ENCODE results near the gene TBX6. TPM values are rescaled to one million over a fixed set of nuclear protein-coding genes. Genes with fewer than 3 reads are reported as not detected.

Gene TBX6
- total RNA-seq, 1 experiment from 2014 or later = 5.1 TPM

- peaks cover 3% of the 10 kb centered on the region; the same call in 1 of the 2 replicates for H3K27me3 Mint-ChIP-seq (ENCODE audit: low read depth)
- POLR2A ChIA-PET = no interaction called here
Measured at GRCh38 chr16:30060346-30060745, 31.4 kb downstream of the TBX6 start.

GRCh38 chr16:30054959-30055553 is 36.7 kb downstream of the TBX6 start:
- POLR2A ChIA-PET = interaction anchor here (0.6 to 1.1 kb wide), 4 partner anchors 8 to 82 kb away, joined by 3 to 4 read pairs (median 4); no protein-coding TSS in a partner anchor
- Mint-ChIP-seq H3K27ac (no peak overlapping the region), H3K36me3 (no peaks in the 10 kb centered on the region), H3K4me3 (peak overlapping the region; percentile 47), H3K9me3 (no peaks in the 10 kb centered on the region), H3K27me3 (ENCODE audit: low read depth) (peaks cover 31% of the 10 kb centered on the region), H3K4me1 (peaks cover 14% of the 10 kb centered on the region)
- CTCF ChIA-PET = interaction anchor here (0.6 to 6.8 kb wide), 46 partner anchors 8 to 1482 kb away, joined by 3 to 89 read pairs (median 4); partner anchors contain the start of genes ALDOA, ASPHD1, C16orf92 and CD2BP2
- TF ChIP-seq CTCF (IDR thresholded peaks at IDR 0.05) = peak; percentile 43; the same call in 1 of the 2 replicates
- TF ChIP-seq GABPB1 (CRISPR knock-in tag; IDR thresholded peaks at IDR 0.05) = 0 out of 2 replicates have a peak, but pooled peaks have one; percentile 0
- no peak for TF ChIP-seq MXD4 (CRISPR knock-in tag; IDR thresholded peaks at IDR 0.05; ENCODE audit: borderline replicate concordance)
- no peak for TF ChIP-seq JUN (CRISPR knock-in tag; IDR thresholded peaks at IDR 0.05)
- TF ChIP-seq PRDM15 (CRISPR knock-in tag; IDR thresholded peaks at IDR 0.05) = no peak
- peak; percentile 96 for ATAC-seq
- peak; percentile 84 for DNase-seq (ENCODE audit: low spot score)

More at GRCh38 chr16:30060346-30060745, 31.4 kb downstream of the TBX6 start:
- Mint-ChIP-seq H3K36me3 (no peaks in the 10 kb centered on the region), H3K27ac (no peak overlapping the region), H3K9me3 (no peaks in the 10 kb centered on the region), H3K4me1 (peaks cover 17% of the 10 kb centered on the region), H3K4me3 (no peak overlapping the region)
- DNase-seq (ENCODE audit: low spot score) (no peak), ATAC-seq (no peak)
- CTCF ChIA-PET = no interaction called here
- no peak for TF ChIP-seq ESRRA (CRISPR knock-in tag; IDR thresholded peaks at IDR 0.05; ENCODE audit: borderline replicate concordance)

- H3K9me3 Mint-ChIP-seq = no peaks in the 10 kb centered on the region
- CTCF ChIA-PET = interaction anchor here (0.6 to 6.8 kb wide), 40 partner anchors 10 to 1482 kb away, joined by 3 to 89 read pairs (median 4); partner anchors contain the start of genes ALDOA, ASPHD1, C16orf92 and CD2BP2
- POLR2A ChIA-PET = interaction anchor here (0.9 to 1.1 kb wide), 2 partner anchors 9 to 81 kb away, joined by 3 to 4 read pairs; no protein-coding TSS in a partner anchor
- ATAC-seq = no peak; the same call in 1 of the 2 replicates
- H3K36me3 Mint-ChIP-seq = no peaks in the 10 kb centered on the region
- peaks cover 14% of the 10 kb centered on the region for H3K4me1 Mint-ChIP-seq
- no peak for DNase-seq (ENCODE audit: low spot score)
- TF ChIP-seq RORB (CRISPR knock-in tag; IDR thresholded peaks at IDR 0.05) (no peak), GABPB1 (CRISPR knock-in tag; IDR thresholded peaks at IDR 0.05) (0 out of 2 replicates have a peak, but pooled peaks have one; percentile 7)
- H3K4me3 Mint-ChIP-seq = peak overlapping the region; percentile 47
- H3K27ac Mint-ChIP-seq = no peak overlapping the region
- peaks cover 33% of the 10 kb centered on the region for H3K27me3 Mint-ChIP-seq (ENCODE audit: low read depth)
Measured at GRCh38 chr16:30054451-30054850, 37.3 kb downstream of the TBX6 start.

- ChIA-PET POLR2A (interaction anchor here (1.5 kb wide), 1 partner anchor 12 kb away, joined by 5 read pairs; the partner anchor contains the start of gene ALDOA), CTCF (interaction anchor here (0.6 to 6.8 kb wide), 7 partner anchors 10 to 205 kb away, joined by 3 to 89 read pairs (median 5); partner anchors contain the start of genes ALDOA, TBX6 and TLCD3B)
- no peak for DNase-seq (ENCODE audit: low spot score)
- Mint-ChIP-seq H3K27ac (no peak overlapping the region), H3K4me3 (peak overlapping the region; percentile 82), H3K4me1 (peaks cover 14% of the 10 kb centered on the region), H3K9me3 (no peaks in the 10 kb centered on the region), H3K36me3 (no peaks in the 10 kb centered on the region), H3K27me3 (ENCODE audit: low read depth) (peaks cover 37% of the 10 kb centered on the region)
- TF ChIP-seq SP1 (CRISPR knock-in tag; conservative IDR thresholded peaks at IDR 0.05) = 0 out of 2 replicates have a peak, but pooled peaks have one; percentile 6
- TF ChIP-seq PREB (CRISPR knock-in tag; IDR thresholded peaks at IDR 0.05; ENCODE audit: borderline replicate concordance) = no peak
- no peak for ATAC-seq
Measured at GRCh38 chr16:30053376-30054015, 38.2 kb downstream of the TBX6 start.

Measured in WTC11 (cell line).